ENCODE data around the gene BMPER.

Gene BMPER

DNA sequence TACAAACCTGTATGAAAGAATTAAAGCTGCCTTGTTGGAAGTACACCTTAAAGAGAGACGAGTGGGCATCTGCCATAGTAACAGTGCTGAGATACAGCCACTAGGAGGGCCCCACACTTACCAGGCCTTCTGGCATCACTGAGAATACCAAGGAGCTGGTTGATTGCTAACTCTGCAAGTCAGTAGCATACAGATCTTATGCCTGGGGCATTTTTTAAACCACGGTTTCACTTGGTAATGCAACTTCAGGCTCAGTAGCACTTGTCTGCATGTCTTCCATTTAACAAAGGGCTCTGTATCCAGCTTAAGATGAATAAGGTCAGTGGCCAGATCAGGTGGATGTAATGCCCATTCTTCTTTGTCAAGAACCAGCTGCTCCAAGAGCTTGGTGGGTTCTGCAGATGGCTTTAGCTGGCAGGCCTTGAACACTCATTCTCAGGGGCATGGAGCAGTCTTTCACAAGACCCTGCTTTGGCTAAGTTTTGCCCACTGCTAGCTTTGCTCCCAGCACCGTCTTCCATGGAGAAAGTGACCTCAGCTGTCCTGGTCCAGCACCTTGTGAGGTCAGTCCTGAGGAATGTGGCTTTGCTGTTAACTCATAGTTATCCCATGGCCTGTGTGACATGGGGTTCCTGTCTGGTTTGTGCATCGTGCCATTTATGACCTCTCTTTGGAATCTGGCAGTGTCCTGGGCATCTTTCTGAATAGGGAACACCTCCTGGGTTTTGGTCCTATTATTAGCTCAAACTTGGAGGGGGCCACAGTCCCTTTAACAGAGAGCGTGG, 68.1 kb downstream of the BMPER start:
- DNase-seq: no peak

DNA sequence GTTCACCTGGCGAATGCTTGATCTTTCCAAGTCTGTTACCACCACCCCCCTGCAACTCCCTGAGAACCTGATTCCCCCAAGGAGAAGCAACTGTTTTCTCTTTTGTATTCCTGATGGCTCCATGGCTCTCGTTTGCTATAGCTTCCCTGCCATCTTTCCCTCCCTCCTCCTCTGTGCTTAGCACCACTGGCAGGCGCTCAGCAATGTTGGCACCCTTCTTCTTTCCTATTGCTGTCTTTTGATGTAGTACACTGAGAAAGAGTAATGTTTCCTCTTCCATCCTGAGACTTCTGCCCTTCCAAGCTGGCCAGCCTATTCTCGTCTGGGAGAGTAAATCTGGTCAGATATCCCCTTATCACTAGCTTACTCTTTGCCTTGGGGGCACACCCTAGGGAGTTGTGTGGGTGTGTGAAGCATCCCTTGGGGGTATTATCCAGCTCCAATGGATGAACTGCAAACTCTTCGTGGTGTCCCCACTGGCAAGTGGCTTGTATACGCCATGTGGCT, 74.0 kb downstream of the BMPER start:
- DNase-seq: no peak

DNA sequence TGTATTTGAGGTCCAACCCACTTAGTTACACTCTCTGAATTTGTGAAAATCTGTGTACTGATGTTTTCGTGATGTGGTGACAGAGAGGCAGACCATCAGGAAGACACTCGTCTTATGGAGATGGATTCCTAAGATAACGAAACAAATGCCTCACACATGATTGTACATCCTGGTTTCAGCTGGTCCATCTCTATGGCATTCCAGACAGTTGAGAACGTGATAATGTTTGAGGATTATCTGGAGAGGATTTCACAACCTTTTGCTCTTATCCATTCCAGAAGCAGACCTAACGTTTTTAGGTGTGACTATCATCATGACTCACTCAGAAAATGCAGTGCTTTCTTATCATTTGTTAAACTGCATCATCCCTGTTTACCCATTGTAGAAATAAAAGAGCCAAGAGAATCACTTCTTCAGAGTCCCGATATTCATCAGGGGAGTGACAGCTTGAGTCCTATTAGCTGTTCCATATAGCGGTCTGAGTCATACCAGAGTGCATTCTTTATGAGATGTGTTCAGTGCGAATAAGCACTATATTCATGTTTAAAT, 74.5 kb downstream of the BMPER start:
- DNase-seq: no peak

DNA sequence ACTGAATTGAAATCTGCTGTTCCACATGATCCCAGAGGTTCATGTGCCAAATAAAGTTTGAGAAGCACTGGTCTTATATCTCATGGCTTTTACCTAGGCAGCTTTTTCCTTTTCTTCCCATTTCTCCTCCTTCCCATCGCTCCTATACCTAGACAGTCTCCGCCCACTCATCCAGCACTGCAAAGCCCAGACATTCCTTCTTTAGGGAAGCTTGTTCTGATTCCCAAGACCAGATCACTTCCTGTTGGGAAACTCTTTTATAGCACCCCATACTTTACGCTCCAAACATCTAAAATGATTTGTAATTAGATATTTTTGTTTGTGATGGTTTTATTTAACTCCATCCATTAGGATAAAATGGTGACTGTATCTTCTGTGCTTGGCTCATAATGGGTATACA, 75.9 kb downstream of the BMPER start:
- no peak for DNase-seq

DNA sequence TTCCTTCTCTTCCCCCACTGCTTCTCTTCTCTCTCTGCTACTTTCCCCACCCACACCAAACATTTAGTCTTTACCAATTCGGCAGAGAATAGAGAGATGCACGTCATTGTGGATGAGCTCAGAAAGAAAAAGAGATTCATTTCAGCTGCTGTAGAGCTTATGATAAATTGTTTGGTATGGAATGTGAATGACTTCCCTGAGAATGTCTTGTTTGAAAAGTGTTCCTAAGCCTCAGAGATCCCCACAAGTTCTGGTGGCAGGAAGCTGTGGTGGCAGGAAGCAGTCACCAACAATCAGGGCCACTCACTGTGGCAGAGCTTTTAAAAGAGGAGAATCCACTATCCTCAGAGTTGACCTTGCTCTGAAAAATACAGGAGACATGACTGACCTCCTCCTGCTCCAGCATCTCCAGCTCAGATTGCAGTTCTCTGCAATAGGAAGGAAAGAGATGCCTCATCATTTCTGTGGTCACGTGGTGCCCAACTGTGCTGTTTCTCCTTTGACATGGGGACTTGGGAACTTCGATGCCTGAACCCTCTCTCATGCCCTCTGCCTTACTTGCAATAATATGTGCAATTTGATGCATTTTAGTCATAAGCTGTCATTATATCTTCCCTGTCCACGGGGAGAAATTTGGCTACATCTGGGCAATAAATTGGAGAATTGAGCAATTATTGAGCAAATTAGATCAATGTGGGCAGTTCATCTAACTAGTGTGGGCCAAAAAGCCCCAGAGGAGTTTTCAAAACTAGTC, 76.5 kb downstream of the BMPER start:
- no peak for DNase-seq

DNA sequence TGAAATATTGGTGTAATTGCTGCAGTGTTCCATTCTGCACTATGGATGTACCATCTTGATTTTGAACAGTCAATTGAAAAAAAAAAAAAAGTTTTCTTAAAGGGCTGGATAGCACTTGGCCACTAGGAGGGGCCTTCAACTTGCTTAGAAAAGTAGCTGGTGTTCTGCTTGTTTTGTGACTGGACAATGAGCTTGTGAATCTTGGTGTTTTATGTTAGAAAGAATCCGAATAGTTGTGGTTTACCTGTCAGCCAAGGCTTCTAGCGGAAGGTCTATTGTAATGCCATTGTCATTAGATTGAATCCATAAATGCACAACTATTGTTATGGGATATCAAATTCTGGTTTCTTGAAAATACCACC, 77.1 kb downstream of the BMPER start:
- no peak for DNase-seq

DNA sequence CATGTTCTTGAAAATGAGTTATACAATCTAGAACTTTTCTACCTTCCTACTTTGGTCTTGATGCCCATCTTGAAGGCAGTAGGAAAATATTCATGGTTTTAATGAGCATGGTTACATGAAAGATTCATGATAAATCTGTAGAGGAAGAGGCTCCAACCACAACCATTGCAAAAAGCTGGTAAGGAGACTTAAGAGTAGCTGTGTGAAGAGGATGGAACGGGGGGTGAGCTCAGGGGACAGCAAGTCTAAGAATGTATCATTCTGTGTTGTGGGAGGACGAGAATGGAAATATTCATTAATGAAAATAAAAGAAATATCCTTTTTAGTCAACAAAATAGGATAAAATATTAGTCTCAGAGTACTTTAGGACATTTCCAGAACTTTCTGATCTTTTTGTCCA, 81.1 kb downstream of the BMPER start:
- no peak for DNase-seq

DNA sequence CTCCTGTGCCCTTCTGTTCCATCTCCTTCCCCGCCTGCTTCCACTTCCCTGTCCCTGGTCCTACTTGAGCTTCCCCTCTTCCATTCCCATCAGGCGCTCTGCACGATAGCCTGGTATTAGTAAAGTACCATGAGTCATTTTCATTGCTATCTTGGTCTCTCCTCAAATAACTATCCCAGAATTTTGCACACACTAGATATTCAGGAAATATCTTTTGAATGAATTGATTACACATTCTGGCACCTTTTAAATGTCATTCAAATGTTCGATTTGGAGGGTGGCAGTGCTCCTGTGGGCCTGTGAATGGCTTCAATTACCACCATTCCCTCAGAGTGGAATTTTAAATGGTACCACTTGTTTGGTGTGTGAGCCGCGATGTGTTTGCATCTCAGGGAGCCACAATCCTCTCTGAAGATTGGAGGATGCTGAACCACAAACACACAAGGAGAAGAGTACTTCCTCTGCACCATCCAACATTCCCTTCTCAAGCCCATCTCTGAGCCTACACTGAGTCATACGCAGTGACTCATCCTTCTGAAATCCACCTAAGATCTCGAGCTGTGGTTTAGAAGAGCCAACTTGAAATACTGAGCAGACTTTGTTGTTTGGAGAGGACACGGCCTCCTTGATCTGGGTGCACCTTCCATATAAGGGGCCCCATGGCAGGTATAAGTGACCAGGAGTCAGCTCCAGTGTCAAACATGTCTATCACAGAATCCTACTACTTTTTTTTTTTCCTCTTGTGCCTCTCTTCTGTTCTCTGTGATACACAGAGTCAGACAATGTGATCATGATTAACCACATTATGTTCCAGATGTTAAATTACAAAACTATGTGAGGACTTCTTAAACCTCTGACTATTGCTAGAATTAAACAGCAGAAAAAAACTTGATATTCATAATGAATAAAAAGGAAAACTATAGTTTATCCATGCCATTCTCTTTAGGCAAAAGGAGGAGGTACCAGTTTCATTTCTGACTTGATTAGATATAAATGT, 81.9 kb downstream of the BMPER start:
- peak in 2 of 3 donors; percentile 3 to 19 for DNase-seq

DNA sequence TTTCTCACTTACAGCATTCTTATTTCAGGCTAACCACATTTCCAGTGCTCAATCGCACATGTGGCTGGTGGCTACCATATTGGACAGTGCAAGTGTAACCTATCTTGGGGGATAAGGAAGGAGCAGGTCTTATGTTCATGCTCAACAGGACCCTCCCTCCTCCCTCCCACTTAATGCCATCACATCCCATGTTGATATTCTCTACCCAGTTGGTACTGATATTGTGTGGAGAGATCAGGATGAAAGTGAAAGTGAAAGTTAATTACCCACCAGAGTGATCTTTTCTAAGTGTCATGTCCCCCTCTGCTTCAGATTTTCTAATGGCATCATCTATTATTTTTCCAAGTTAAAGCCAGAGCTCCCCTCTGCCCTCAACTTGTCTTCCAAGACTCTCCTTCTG, 91.6 kb downstream of the BMPER start:
- no peak for DNase-seq

DNA sequence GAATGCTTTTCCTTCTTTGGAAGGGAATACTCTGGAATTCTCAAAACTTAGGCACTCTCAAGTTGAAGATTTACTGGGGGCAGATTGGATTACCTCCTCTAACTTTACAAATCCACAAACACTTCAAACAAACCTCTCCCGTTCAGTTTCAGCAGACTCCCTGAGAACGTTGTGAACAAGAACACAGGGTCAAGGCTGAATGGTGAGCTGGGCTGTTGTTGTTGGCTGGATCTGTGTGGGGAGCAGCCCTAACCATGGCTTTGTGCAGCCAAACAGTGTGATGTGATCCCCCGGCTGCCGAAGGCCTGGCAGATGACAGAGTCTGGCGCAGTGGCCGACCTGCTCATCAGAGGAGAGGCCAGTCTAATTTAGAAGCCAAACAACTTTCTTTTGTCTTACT, 93.1 kb downstream of the BMPER start:
- no peak for DNase-seq

DNA sequence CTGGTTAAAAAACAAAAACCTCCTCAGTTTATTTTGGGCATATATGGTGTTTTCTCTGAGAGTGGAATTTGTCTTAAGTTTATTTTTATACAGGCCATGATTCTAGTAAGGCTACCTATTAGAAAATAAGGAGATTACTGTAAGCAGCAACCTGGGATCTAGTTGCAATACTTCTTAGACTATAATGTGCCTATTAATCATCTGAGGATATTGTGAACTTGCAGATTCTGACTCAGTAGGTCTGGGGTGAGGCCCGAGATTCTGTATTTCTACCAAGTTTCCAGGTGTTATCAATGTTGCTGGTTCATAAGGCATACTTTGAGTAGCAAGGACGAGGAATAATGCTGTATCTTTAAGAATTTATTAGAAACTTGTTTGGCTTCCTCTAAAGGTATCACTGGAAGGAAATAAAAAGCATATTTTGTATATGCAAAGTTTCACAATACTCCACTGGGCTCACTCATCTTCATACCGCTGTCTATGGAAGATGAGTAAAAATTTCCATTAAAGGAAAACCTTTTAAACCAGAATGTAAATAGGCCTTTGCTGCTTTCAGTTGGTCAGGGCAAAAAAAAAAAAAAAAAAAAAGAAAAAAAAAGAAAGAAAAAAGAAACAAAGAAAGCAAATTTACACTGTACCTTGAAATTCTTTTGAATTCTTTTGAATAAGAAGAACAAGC, 105.8 kb downstream of the BMPER start:
- DNase-seq: no peak

DNA sequence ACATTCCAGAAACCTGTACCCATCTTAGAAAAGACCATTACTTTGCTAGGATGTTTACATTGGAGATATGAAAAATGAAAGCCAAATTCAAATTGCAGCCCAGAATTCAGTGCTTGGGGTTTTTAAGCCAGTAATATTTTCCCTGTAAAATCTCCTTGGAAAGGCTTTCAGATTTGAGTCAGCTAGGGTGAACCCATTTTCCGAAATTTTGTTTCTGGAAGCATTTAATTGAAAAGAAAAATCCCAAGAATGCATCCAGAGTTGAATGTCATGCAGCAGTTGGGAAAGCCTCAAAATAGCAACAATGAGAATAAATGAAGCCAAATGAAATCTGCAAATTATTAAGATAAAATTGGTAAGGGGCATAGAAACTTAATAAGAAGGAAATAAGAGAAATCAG, 106.4 kb downstream of the BMPER start:
- no peak for DNase-seq

DNA sequence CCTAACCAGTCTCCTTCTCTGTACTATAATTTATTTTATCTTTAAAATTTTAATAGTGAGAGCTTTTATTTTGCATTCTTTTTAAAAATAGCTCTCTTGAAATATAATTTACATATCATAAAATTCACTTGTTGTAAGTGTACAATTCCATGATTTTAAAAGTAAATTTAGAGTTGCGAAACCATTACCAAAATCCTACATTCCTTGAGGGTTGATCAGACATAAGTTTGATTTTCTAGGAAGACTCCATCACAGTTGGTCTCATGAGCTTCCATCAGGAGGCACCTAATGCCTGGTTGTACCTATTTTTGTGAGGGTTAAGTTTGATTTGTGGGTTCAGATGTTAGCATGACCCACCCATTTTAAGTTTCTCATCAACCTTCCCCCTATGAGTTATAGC, 108.1 kb downstream of the BMPER start:
- DNase-seq: no peak

DNA sequence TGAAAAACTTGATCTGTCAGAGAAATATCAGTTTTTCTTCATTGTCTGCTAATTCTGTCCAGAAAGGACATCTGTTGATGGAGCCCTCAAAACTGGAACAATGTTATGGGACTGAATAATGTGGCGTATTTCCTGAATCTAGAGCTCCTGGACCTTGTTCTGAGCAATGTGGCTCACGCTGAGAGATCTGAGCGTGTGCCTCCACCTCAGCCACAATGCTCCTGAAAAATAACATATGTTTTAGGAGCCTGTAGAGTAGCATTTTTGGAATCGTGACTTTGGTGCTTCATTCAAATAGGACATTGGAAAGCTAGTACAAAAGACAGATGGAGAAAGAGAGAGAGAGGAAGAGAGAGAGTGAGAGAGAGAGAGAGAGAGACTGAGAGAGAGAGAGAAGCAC, 110.3 kb downstream of the BMPER start:
- no peak for DNase-seq

DNA sequence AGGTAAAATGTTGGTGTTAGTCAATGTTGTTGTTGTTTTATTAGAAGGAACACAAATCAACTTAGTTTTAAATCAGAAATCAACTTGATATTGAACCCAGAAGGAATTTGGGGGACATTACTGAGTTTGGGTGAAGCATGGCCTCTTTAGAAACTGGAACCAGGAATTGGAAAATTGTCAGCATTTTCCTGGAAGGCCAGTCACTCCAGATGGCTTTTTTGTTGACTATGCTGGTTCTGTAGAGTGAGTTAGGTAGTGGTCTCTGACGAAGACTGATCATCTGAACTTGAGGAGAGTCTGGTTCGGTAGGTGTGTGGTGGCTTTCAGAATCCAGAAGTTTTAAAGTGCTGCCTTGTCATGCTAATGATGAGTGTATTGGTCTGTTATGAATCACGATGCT, 111.5 kb downstream of the BMPER start:
- DNase-seq: no peak

DNA sequence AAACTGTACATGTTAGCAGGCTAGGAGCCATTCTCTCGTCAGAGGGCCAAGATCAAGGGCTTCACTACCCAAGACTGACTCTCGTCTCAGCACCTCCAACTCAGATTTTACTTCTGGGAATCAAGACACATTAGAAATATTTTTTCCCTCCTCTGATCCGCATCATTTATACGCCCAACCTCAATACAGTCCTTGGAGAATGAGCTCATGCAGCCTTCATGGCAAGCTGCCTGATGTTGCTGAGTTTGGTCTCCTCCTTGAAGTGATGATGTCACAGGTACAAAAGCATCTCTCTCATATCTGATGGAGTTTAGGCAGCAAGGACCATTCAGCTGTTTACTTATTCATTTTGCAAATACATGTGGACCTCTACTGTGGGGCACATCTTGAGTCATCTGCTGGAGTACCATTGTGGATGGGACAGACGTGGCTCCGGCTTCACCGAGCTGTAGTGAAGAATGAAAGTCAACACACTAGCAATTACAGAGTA, 114.0 kb downstream of the BMPER start:
- no peak for DNase-seq

DNA sequence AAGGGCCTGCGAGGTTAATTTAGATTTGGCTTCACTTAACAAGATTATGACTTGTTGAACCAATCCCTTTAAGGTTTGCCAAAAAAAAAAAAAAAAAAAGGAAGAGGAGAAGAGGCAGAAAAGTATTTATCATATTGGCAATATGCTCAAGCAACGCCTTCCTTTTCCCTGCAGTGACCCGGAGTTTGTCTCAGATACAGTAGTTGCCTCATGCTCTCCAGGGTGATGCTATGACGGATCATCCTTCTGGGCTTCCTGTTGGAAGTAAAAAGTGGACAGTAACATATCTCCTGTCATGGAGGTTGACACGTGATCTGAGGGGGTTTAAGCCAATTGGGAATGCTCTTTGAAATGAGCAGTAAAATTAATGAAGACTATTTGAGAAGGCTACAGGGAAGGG, 117.3 kb downstream of the BMPER start:
- DNase-seq: no peak

DNA sequence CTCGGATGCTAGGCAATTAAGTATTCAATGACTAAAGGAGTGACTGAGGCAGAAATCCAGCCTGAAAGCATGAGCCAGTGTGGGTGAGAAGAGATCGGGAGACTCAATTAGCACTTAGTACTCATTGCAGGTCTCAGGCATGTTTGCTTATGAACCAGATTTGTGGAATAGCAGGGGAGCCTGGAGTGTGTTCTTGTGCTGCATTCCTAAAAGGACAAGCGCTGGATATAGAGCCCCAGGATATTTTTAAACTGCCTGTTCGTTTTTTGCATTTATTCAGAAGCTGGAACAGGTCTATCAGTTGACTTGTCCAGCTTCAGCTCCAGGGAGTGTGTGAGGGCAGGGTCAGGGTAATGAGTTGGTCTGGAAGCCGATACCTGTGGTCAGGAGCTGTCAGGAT, 120.3 kb downstream of the BMPER start:
- DNase-seq: no peak

DNA sequence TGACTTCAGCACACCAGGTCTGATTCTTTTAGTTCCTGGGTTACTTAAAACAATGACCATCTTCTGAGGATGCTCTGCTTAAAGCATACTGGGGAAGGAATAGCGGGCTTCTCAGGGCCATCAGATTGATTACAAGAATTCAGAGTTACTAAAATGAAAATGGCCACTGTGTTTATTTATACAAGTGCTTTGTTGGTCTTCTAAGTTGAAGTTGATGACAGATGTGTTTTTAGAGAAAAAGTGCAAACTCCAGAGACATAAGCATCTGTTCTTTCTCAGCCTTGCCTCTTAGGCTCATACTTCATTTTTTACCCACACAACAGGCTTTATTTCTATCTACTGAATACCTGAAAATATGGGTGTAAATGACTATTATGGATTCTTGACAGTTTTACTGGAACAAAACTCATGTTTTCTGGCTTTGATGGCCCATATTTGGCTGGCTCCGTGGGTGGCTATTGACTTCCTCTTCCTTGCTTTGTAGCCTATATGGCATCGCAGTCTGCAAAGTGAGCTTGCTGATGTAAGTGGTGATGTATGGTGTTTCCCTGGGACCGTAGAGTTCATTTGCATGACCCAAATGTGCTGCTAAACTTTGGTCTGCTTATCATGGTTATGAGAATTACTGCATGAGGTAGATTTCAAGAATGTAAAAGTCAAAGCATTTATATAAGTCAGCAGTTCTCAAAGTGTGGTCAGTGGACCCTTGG, 121.3 kb downstream of the BMPER start:
- no peak for DNase-seq

DNA sequence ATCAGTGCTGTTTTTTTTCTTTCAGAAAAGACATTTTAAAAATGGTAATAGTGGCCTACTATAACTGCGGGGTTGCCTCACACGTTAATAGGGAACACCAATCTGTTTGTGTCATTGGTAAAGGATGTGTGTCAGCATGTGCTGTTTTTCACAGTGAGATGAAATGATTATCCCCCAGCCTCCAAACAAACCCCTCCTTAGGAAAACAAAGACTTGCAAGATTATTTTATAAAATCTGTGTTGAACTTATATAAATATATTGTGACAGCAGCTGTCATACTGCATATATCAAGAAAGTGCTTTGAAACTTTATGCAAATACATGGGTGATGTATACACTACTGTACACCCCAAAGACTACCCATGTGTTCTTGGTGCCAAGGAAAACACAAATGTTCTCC, 125.8 kb downstream of the BMPER start:
- no peak for DNase-seq

DNA sequence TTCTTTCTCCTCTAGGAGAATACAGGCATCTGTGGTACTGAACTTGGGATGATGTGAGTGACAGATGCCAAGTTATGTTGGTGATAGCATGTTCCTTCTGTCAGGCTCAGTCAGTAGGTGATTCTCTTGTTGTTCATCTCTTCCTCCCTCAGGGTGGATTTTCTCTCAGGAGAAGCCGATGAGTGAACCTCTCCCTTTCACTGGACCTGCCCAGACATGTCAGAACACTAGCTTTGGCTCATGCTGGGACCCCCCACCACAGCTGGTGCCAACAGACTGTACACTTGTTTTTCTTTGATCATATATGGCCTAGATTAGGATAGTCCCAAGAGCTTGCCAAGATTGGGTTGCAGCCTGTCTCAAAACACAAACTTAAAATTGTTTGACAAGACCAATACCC, 129.4 kb downstream of the BMPER start:
- no peak for DNase-seq
